ENCODE results near the gene LRRC61. TPM values are rescaled to one million over a fixed set of nuclear protein-coding genes. Genes with fewer than 3 reads are reported as not detected.

Gene LRRC61
- polyA plus RNA-seq, 1 of the 3 experiments (the other 2 are of a cell fraction), result 0.99 TPM

DNA sequence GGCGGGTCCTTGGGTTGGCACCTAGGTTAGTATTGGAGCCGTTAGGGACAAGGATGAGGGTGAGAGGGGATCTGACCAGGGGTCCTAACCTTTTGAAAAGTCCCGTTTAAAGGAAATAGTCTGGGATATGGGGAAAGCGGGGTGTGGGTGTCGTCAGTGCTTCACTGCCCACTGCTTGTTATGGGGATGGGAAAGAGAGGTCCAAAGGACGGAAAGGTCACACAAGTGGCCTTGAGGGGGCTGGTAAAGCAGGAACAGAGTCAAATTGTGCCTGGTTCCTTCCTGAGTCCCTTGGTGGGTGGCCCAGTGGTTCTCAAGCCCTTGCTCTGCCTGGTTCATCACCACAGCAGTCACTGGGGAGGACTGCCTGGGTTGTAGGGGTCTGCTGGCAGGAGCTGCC lies 53.4 kb downstream of the LRRC61 start:
- ChIA-PET CTCF (no interaction called here), POLR2A (no interaction called here)
- Histone ChIP-seq H3K9ac (no peak overlapping the region), H3K9me3 (no peaks in the 10 kb centered on the region), H3K27ac (ENCODE audit: low read depth in 2 of 2, low read length in 1 of 2) (no peak overlapping the region), H3K9me2 (no peaks in the 10 kb centered on the region), H3K27me3 (ENCODE audit: insufficient read depth) (no peaks in the 10 kb centered on the region), H4K20me1 (ENCODE audit: insufficient read depth) (no peaks in the 10 kb centered on the region), H3K4me1 (ENCODE audit: control insufficient read depth in 1 of 2, insufficient read depth in 2 of 2, low read depth in 1 of 2, low read length in 1 of 2) (peaks cover 0 to 30% of the 10 kb centered on the region in 2 experiments; a peak in 2 of 4 replicates), H3K4me2 (no peak overlapping the region), H2AFZ (ENCODE audit: low read depth) (no peak overlapping the region), H3F3A (replicated peaks; ENCODE audit: insufficient read depth) (peaks cover 30% of the 10 kb centered on the region), H3K4me3 (ENCODE audit: low read depth in 2 of 2, low read length in 1 of 2) (no peak overlapping the region), H3K79me2 (ENCODE audit: insufficient read depth) (peaks cover 38% of the 10 kb centered on the region; the same call in 1 of the 2 replicates), H3K36me3 (replicated peaks in 1 of 2; ENCODE audit: control insufficient read depth in 1 of 2, insufficient read depth in 2 of 2, low read length in 1 of 2) (peaks cover 19 to 35% of the 10 kb centered on the region in 2 experiments)
- no peak for DNase-seq
- no peak for TF ChIP-seq FOSL2 (IDR thresholded peaks at IDR 0.05; ENCODE audit: borderline replicate concordance, low read depth)
- no peak for TF ChIP-seq GABPA (IDR thresholded peaks at IDR 0.05; ENCODE audit: low read depth)
- TF ChIP-seq MEF2A (IDR thresholded peaks at IDR 0.05; ENCODE audit: borderline replicate concordance, low read depth), result no peak
- no peak for TF ChIP-seq TCF12 (IDR thresholded peaks at IDR 0.05)
- TF ChIP-seq, protein P1, sequence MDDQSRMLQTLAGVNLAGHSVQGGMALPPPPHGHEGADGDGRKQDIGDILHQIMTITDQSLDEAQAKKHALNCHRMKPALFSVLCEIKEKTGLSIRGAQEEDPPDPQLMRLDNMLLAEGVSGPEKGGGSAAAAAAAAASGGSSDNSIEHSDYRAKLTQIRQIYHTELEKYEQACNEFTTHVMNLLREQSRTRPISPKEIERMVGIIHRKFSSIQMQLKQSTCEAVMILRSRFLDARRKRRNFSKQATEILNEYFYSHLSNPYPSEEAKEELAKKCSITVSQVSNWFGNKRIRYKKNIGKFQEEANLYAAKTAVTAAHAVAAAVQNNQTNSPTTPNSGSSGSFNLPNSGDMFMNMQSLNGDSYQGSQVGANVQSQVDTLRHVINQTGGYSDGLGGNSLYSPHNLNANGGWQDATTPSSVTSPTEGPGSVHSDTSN (IDR thresholded peaks at IDR 0.05), result no peak
- no peak for TF ChIP-seq EZH2phosphoT487 (IDR thresholded peaks at IDR 0.05; ENCODE audit: borderline replicate concordance, low read depth)
- no peak for TF ChIP-seq GATA2 (CRISPR knock-in tag; IDR thresholded peaks at IDR 0.05)
- no peak for TF ChIP-seq TEAD4 (IDR thresholded peaks at IDR 0.05; ENCODE audit: borderline replicate concordance, insufficient read depth)
- no peak for TF ChIP-seq MAX (IDR thresholded peaks at IDR 0.05; ENCODE audit: low read depth)
- TF ChIP-seq RFX5 (IDR thresholded peaks at IDR 0.05; ENCODE audit: low read length), result no peak
- WGBS (ENCODE audit: low lambda C conversion rate), result 96% methylated on average over 6 of the region's 6 CpGs

GRCh38 chr7:150377196-150377595 lies 54.0 kb downstream of the LRRC61 start:
- H3K4me1 ChIP-seq (ENCODE audit: control insufficient read depth in 1 of 2, insufficient read depth in 2 of 2, low read depth in 1 of 2, low read length in 1 of 2), result peaks cover 0 to 36% of the 10 kb centered on the region in 2 experiments; a peak in 2 of 4 replicates
- no peaks in the 10 kb centered on the region for H3K9me2 ChIP-seq
- POLR2A ChIA-PET, result interaction anchor here (2.3 kb wide), 1 partner anchor 8 kb away, joined by 43 read pairs; the partner anchor contains the start of gene REPIN1
- peaks cover 41% of the 10 kb centered on the region; the same call in 1 of the 2 replicates for H3K79me2 ChIP-seq (ENCODE audit: insufficient read depth)
- peaks cover 30% of the 10 kb centered on the region for H3F3A ChIP-seq (replicated peaks; ENCODE audit: insufficient read depth)
- H3K27me3 ChIP-seq (ENCODE audit: insufficient read depth), result no peaks in the 10 kb centered on the region
- H3K27ac ChIP-seq (ENCODE audit: low read depth in 2 of 2, low read length in 1 of 2), result no peak overlapping the region
- H3K9ac ChIP-seq, result no peak overlapping the region
- 80% methylated on average over 3 of the region's 3 CpGs for WGBS (ENCODE audit: low lambda C conversion rate)
- peaks cover 19 to 29% of the 10 kb centered on the region in 2 experiments for H3K36me3 ChIP-seq (replicated peaks in 1 of 2; ENCODE audit: control insufficient read depth in 1 of 2, insufficient read depth in 2 of 2, low read length in 1 of 2)
- no peaks in the 10 kb centered on the region for H4K20me1 ChIP-seq (ENCODE audit: insufficient read depth)
- no peak overlapping the region for H3K4me2 ChIP-seq
- DNase-seq, result no peak
- H2AFZ ChIP-seq (ENCODE audit: low read depth), result no peak overlapping the region
- H3K4me3 ChIP-seq (ENCODE audit: low read depth in 2 of 2, low read length in 1 of 2), result no peak overlapping the region
- CTCF ChIA-PET, result interaction anchor here (0.6 to 3.6 kb wide), 6 partner anchors 8 to 636 kb away, joined by 3 to 15 read pairs (median 4); partner anchors contain the start of gene REPIN1
- TF ChIP-seq MXI1 (IDR thresholded peaks at IDR 0.05; ENCODE audit: low read depth, low read length), result no peak
- TF ChIP-seq JUND (IDR thresholded peaks at IDR 0.05), result no peak
- no peak for TF ChIP-seq EZH2phosphoT487 (IDR thresholded peaks at IDR 0.05; ENCODE audit: borderline replicate concordance, low read depth)
- TF ChIP-seq TAF1 (IDR thresholded peaks at IDR 0.05; ENCODE audit: borderline replicate concordance, low read depth, low read length), result no peak
- TF ChIP-seq YY1 (IDR thresholded peaks at IDR 0.05; ENCODE audit: low read depth), result no peak
- no peak for TF ChIP-seq NRF1 (IDR thresholded peaks at IDR 0.05; ENCODE audit: low read depth, low read length)
- no peak for TF ChIP-seq RAD21 (IDR thresholded peaks at IDR 0.05; ENCODE audit: low read length)
- TF ChIP-seq, protein P2, sequence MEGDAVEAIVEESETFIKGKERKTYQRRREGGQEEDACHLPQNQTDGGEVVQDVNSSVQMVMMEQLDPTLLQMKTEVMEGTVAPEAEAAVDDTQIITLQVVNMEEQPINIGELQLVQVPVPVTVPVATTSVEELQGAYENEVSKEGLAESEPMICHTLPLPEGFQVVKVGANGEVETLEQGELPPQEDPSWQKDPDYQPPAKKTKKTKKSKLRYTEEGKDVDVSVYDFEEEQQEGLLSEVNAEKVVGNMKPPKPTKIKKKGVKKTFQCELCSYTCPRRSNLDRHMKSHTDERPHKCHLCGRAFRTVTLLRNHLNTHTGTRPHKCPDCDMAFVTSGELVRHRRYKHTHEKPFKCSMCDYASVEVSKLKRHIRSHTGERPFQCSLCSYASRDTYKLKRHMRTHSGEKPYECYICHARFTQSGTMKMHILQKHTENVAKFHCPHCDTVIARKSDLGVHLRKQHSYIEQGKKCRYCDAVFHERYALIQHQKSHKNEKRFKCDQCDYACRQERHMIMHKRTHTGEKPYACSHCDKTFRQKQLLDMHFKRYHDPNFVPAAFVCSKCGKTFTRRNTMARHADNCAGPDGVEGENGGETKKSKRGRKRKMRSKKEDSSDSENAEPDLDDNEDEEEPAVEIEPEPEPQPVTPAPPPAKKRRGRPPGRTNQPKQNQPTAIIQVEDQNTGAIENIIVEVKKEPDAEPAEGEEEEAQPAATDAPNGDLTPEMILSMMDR (IDR thresholded peaks at IDR 0.05), result no peak
- no peak for TF ChIP-seq GATA2 (CRISPR knock-in tag; IDR thresholded peaks at IDR 0.05)
- no peak for TF ChIP-seq POLR2AphosphoS5 (IDR thresholded peaks at IDR 0.05; ENCODE audit: low read depth, low read length)
- no peak for TF ChIP-seq FOXM1 (IDR thresholded peaks at IDR 0.05; ENCODE audit: low read depth)
- no peak for TF ChIP-seq ZBTB33 (IDR thresholded peaks at IDR 0.05; ENCODE audit: borderline replicate concordance, low read depth)
- TF ChIP-seq RXRA (IDR thresholded peaks at IDR 0.05; ENCODE audit: borderline replicate concordance, low read depth), result no peak
- no peaks in the 10 kb centered on the region for H3K9me3 ChIP-seq
